HG03064 (cell line): ENCODE data around the gene IGF1R.

ENCODE experiments used
- ATAC-seq: cut with Tn5 transposase; IDR thresholded peaks from one replicate; pipeline ENCODE4 v1.9.1; 2021; ENCODE audit warnings: low read depth; ENCODE audit not compliant: unreplicated experiment

The IGF1R gene

DNA sequence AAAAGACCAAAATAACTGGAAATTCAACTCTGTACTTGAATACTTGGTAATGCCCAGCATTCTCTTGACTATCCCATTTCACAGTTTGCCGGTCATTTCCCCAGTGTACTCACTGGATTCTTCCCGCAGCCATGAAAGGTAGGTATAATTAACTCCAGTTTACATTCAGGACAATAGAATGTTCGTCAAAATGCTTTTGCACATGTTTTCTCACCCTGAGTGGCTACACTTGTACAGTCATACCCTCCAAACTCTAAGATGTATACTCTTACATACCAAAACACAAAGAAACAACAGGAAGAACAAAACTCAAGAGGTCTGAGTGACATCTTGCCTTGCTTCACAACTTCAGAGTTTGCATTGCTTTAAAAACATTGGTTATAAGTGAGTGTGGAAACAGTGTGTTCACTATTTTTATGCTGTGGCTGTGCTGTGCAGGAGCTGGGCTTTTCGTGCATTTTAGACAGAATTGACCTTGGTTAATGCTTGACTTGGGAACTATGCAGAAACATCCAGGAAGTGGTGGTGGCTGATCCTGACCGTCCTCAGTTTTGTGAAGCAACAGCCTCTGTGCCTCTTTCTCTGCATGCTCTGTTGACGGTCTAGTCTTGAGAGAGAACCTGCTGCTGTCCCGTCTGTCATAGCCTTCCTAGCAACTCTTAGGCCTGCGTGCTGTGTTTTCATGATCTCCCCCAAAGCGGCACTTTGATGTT lies 90.5 kb downstream of the IGF1R start:
- no peak for ATAC-seq

DNA sequence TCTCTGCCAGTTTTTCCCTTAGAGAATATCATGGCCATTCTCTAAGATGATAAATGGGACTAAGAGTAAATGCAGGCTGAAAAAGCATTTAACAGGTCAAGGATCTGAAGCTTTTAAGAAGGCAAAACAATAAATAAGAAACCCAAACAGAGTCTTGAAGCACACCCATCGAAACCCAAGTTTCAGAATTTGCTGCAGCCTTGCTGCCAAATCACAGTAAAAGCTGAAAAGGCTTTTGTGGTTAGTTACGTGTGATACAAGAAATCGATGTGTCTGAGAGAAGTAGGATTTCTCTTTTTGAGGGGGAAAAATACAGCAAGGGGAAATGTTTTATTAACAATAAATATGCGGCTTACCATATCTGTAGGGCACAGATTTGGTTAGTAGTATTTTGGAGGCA lies 92.0 kb downstream of the IGF1R start:
- ATAC-seq: no peak

DNA sequence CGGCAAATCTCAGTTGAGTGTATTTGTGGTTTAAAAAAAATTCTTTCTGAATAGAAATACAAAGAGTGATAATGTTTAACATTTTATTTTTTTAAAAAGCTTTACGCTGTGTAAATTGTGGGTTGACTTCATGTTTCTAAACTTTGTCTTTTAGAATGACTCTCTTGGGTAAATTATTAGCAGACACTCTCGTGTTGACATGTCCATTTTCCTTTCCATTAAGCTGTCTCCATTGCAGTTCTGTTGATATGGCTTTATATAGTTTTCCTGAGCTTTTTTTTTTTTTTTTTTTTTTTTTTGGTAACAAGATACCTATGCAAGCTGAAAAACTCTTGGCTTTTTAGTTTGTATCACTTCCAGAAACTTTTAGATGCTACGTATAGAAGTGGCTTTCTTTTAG lies 92.6 kb downstream of the IGF1R start:
- no peak for ATAC-seq

DNA sequence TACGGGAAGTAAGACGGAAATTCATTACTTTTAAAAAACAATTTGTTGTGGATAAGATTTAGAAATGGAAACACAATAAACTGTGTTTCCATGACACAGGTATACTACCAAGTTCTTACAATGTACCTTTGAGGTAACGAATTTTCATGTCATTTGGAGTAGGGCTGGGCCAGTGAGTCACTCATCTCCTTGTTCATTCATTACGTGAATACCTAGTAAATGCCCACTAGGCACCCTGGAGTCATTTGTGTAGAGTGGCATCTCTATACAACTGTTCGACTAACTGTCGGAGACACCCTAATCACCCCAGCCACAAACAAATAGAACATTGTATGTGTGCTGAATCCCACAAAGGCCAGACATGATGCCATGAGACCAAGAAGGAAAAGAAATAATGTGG lies 94.8 kb downstream of the IGF1R start:
- ATAC-seq: no peak

DNA sequence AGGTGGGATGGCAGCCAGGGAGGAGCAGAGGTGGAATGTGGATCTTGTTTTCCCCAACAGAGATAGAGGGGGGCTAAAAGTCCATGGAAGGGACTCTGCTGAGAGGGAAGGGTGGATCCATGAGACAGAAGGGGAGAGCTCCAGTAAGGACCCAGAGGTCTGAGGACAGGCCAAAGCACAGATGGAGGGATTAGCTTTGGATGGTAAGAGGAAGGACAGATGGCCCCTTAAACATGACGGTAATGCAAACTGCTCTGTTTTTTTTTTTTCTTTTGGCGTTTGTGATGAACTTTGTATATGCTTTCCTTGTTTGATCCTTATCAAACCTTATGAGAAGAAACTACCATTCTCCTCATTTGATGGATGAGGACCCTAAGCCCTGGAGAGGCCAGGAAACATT lies 96.2 kb downstream of the IGF1R start:
- no peak for ATAC-seq

DNA sequence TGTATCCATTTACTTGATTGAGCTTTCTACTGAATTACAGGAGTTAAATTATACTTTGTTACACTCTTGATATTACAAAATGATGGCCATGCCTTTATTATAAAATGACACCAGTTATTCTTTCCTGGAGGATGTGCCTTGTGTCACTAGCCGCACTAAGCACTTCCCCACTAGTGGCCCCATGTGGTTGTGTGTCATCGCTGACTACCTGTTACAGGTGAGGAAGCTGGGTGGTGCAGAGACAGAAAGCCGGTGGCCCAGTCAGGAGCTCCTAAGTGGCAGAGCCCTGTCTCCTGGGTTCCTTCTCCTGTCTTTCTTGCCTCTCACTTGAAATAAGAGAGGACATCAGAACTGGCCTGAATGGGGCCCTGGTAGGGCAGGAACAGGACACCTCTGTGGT lies 96.8 kb downstream of the IGF1R start:
- ATAC-seq: no peak

DNA sequence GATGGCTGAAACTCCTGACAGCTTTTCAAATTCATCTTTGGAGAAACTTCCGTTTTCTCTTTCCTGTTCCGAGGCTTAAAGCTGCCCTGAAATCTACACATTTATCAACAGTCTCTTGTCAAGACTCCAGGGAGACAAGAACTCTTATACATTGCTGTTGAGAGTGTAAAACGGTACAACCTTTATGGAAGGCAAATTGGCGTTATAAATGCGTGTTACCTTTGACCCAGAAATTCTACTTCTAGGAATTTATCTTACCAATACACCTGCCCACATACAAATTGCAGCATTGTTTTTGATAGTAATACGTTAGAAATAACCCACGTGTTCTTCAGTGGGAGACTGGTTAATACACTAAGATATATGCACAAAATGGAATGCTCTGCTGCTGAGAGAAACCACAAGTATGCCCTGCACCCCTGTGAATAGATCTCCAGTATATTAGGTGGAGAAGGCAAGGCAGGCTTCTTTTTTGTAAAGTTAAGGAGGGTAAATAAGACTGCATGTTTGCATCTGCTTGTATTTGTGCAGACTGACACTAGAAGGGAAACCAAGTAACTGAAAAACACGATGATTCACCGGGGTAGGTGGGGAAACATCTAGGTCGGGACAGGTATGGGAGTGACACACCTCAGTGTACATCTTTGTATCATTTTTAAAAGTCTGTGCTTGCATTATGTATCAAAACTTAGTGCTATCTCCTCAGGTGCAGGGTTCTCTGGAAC lies 97.5 kb downstream of the IGF1R start:
- no peak for ATAC-seq

DNA sequence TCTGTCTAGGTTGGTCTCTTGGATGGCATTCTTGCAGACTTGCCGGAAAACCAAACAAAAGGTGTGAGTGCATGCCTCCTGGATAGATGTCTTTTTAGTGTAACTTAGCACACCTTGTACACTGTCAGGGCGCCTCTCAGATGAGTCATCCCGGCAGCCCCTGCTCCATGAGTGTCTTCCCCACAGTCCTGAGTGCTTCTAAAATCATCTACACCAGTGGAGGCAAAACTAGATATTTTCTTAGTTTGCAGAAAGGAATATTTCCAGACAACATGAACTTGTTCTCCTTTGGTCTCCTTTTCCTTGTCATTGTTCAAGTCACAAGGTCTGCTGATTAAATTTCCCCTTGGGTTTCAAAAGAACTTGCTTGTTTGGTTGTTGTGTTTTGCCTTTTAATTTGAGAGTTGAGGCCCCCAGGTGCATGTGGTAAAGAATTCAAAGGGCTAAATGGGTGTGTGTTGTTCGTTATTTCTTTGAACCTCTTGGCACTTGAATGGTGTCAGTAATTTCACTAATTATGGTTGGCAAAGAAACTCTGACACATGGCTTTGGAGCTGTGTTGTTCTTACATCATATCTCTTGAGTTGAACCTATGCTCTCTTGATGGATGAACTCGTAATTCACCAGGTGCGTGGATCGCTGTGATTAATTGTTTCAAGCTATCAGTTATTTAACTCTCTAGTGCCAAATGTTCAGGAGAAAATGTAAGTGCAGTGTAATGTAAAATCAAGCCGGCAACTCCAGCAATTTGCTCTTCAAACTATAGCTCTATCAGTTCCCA lies 98.2 kb downstream of the IGF1R start:
- ATAC-seq: no peak

DNA sequence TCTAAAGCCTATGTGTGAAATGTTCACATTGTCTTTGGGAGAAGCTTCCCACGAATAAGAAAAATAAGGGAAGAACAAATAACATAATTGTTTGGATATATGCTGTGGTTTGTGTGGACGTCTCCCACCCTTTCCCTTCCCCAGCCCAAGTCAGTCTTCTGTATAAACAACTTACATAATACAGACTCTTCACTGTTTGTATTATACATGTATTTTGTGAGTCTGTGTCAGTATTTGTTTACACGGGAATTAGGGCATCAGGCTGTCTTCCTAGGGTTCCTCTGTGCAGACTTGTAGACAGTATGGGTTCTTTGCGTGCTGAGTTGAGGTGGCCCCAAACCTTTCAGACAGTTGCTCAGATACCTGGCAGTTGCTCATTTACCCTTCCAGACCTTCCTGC lies 103.4 kb downstream of the IGF1R start:
- ATAC-seq: no peak

DNA sequence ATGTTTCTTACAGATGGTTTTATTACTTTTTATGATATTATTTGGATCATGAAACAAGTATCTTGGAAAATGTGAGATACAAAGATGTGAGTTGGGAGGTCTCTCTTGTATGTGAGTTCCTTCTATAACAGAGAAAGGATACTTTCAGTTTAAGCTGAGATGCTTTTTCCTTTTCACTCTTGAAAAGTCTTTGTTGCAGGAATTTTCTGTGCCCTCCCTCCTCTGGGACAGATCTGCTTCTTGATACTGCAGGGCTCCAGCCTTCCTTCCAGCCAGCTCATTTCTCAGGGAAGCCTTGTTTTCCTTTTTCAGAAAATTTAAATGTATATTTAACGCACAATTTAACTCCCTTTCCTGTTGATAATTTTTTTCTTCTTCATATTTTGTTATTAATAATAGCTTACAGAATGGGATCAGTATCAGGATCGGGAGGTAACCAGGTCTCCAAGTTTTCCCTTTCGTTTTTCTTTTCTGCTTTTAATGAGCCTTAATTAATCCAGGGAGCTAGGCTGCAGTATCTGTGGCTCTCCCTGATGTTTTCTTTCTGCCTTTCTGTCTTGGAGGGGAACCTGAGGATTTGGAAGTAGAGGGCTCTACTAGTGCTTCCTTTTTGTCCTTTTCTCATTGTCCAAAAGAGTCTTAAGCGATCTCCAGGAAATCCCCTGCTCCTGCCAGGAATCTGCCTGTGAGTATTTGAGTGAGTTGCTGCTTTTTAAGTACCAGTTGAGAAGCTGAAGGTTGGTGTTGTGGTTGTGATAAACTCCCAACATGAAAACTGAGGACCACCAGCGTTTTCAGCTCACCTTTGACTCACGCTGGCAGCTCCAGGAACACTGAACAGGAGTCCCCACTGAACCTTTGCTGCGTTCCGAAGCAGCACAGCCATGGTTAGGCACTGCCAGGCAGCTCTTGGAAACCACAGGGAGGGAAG lies 105.7 kb downstream of the IGF1R start:
- ATAC-seq: no peak

DNA sequence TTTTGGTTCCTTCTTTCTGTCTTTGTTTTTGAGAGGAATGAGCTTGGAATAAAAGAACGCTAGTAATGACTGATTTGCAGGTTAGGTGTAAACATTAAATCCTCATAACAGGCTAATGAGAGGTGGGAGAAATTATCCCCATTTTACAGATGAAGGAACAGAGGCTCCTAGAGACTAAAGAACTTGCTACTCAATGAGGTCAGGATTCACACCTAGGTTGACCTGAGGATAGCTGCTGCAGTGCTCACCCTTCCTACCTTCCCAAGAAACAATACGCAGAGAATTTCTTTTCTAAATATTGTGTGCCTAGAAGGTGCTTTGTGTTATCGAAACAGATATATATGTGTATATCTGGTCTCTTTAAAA lies 106.3 kb downstream of the IGF1R start:
- no peak for ATAC-seq

DNA sequence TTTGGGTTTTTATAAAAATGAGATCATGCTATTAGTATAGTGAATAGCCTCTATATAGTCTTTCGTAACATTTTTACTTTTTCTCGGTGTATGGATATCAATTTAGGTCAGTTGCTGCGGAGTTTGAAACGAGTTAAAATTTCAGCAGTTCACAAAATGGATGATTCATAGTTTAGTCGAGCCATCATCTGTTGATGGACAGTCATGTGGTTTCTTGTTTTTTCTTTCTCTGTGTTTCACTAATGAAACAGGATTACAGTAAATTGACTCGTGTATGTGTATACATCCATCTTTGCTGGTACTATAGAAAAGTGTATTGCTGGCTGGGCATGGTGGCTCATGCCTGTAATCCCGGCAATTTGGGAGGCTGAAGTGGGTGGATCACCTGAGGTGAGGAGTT lies 106.8 kb downstream of the IGF1R start:
- no peak for ATAC-seq

DNA sequence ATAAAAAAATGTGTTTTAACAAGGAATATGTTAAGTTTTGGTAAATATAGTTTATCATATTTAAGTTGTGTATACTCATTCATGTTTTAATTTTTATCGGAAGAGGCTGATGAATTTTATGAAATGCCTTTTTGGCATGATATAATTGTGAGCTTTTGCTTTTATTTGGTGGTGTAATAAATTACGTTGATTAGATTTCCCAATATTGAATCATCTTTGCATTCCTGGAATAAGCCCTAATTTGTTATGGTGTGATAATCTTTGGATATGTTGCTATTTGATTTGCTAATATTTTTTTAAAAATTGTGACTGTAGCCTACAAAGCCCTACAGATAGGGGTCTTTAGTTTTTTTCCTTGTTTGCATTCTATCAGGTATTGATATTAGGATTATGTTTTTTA lies 107.4 kb downstream of the IGF1R start:
- no peak for ATAC-seq

DNA sequence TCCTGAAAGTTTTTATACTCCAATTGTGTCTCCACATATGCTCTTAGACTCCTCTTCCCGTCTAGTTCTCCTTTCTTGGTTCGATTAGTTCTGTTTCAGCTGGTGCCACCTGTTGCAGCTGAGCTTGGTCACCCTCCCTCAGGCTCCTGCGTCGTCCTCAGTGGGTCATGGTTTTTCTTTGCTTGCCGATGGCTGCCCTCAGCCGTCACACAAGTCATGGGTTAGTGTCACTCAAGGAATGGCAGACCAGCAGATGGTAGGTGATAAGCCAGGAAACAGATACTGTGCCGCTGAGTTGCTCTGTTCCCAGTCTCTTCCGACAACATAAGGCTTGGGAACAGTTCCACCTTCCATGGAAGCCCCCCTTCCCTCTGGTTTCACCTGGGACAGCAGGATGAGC lies 109.9 kb downstream of the IGF1R start:
- ATAC-seq: no peak

DNA sequence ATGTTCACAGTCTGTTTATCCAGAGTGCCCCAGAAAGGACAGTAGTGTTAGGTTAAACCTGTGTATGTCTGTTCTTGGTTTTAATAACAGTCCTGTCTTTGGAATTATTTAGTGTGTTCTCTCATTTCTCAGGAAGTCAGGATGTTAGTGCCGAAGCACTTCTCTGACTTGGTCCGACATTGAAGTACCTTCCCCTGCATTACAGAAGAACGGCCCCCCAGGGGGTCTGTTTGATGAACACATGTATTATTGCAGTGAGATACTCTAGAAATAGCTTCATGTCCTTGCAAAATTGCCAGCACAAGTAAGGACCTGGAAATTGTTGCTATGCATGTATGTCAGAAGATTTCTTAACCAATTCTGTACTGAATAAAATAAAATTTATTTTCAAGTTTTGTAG lies 110.9 kb downstream of the IGF1R start:
- no peak for ATAC-seq

DNA sequence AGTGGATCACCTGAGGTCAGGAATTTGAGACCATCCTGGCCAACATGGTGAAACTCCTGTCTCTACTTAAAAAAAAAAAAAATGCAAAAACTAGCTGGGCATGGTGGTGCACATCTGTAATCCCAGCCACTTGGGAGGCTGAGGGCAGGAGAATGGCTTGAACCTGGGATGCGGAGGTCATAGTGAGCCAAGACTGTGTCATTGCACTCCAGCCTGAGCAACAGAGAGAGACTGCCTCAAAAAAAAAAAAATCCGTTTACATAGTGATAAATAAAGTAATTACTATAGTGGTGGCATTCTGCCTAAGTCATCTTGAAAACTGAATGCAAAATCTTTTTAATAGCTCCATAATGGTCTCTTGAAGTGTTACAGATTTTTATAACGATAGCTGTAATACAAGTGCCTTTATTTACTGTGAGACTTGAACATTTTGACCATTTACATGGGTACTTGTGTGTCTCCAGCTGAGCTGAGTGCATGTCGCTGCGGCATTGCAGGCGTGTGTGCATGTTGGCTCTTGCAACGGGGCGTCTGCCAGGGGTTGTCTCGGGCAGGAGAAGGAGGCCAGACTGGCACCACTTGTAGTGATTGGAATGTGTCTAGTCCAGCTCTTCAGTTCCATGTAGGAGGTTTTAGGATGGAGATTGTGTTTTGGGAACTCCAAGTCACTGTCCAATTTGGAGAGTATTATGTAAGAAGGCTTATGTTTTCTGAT lies 111.9 kb downstream of the IGF1R start:
- ATAC-seq: no peak

DNA sequence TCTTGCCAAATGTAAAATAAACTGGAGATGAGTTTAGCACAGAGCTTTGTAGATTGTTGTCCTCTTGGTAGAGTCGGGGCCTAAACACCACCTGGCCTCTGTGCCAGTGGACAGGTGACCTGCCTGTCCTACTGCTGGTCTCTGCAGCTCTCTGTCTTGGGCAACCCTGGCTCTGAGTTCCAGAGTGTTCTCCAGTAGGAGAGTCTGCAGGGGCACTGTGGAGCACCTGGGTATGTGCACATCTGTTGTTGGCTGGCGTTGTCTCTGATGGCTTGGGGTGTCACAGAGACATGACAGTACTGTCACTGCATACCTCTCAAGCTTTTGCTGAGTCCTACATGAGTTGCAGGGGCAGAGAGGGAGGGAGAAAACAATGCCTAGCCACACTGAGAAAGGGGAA lies 112.6 kb downstream of the IGF1R start:
- no peak for ATAC-seq

DNA sequence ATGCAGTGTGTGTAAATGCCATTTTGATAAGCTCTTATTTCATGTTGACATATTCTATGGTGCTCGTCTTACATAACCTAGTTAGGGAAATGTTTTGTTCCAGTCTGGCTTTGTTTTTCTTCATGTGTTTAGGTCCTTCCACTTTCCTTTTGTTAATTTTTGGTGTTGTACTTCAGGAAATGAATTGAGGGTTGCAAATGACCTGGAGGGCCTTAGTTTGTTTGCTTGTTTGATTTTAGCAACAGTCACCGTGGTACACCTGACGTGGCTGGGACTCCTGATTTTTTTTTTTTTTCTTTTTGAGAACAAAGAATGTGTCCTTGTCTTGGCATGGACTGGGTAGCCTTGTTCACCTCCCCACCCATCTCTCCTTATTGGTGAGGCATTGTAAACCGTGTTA lies 114.8 kb downstream of the IGF1R start:
- no peak for ATAC-seq

DNA sequence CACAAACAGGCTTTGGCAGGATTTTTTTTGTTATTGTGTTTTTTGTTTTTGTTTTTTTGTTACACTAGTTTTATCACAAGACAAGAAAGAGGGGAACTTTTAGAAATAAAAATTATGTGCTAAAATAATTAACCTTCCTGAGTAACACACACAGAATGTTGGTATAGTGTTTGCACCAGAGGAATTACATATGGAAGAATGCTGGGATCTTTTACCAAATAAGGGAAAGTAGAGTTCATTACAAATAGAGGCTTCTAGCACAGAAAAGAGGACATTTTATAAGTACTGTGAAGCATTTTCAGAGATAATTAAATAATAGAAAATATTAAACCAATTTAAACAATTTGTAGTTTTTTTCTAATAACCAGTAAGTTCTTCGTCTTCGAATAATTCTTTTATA lies 116.0 kb downstream of the IGF1R start:
- no peak for ATAC-seq

DNA sequence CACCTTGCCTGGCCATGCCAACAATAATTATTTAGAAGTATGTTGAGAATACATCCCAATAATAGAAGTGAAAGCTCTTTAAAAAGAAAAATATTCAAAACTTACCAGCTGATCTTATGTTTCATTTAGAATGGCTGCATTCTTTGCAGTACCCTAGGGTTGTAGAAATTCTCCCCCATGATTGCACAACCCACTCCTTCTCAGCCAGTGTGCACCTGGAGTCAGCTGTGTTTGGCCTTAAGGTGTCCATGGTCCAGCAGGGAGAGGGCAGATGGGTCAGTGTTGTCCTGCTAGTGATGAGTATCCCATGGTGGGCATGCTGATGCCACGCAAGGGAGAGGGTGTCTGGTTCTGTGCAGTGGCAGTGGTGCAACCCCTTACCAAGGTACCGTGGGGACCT lies 117.3 kb downstream of the IGF1R start:
- no peak for ATAC-seq
